Skeletal muscle tissue (tissue), 4 donors: ENCODE measurements around the gene ABCA3. TPM values are rescaled to one million over a fixed set of nuclear protein-coding genes. Genes with fewer than 3 reads are reported as not detected.
A peak's percentile ranks its signal among the peaks of the same experiment; 100 is the strongest.
"Not testable (repeated sequence)": the region's sequence is repeated elsewhere in the genome, so short reads cannot be mapped to it uniquely, and the experiment has no call there.

Source experiments
- H3K27ac ChIP-seq: one replicate; pipeline ENCODE4 v1.7.0; 2013; ENCODE audit warnings: mild to moderate bottlenecking, low read depth, low read length, inconsistent platforms
- H3K27me3 ChIP-seq, 3 donors: one replicate each; pipeline ENCODE4 v1.7.0; 2013; ENCODE audit warnings: low read length in 3 of 3; ENCODE audit not compliant: control insufficient read depth in 3 of 3, insufficient read depth in 3 of 3
- H3K36me3 ChIP-seq, 3 donors: one replicate each; pipeline ENCODE4 v1.7.0; 2013; ENCODE audit warnings: low read length in 3 of 3; ENCODE audit not compliant: control insufficient read depth in 3 of 3, insufficient read depth in 3 of 3
- H3K4me1 ChIP-seq, 3 donors: one replicate each; pipeline ENCODE4 v1.7.0; 2013; ENCODE audit warnings: low read length in 3 of 3, mild to moderate bottlenecking in 3 of 3; ENCODE audit not compliant: control insufficient read depth in 3 of 3, insufficient read depth in 3 of 3
- H3K4me3 ChIP-seq, 3 donors: one replicate each; pipeline ENCODE4 v1.7.0; 2013; ENCODE audit warnings: low read length in 3 of 3
- H3K9ac ChIP-seq, 3 donors: one replicate each; pipeline ENCODE4 v1.7.0; 2013; ENCODE audit warnings: low read length in 3 of 3, mild to moderate bottlenecking in 3 of 3, moderate library complexity in 2 of 3, low read depth in 1 of 3
- H3K9me3 ChIP-seq, 3 donors: one replicate each; pipeline ENCODE4 v1.7.0; 2013; ENCODE audit warnings: low read length in 3 of 3; ENCODE audit not compliant: control insufficient read depth in 3 of 3
- total RNA-seq: library from RNA; depleted of rRNA; stranded (reverse); fragments of >200 nt; gene quantifications from one replicate; pipeline ENCODE4 v1.2.3, GENCODE V29; 2014
- donor health status: Osteomylitis.

ABCA3 gene
- total RNA-seq, 1 donor from 2014 or later, result 8.4 TPM

DNA sequence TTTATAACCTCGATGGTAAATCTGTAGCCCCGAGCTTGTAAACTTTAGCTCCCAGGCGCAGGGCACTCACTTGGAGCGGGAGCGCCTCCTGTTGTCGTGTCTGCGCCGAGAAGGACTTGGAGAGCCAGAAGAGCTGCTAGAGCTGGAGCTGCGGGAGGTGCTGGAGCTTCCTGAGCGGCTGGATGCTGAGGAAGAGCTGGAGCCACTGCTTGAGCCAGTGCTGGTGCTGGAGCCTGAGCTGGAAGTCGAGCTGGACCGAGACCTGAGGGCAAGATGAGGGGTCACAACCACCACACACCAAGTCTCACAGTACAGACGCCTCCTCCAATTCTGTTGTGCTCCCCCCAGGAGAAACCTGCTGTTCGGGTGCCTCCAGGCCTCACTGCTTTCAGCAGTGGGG lies 77.5 kb downstream of the ABCA3 start:
- H3K9me3 ChIP-seq, H3K27me3 ChIP-seq, H3K4me3 ChIP-seq, H3K9ac ChIP-seq, H3K27ac ChIP-seq: not testable (repeated sequence)
- H3K36me3 ChIP-seq, result peaks cover 36 to 41% (median 38%) of the 10 kb centered on the region in 3 donors
- peaks cover 9 to 20% (median 11%) of the 10 kb centered on the region in 3 donors for H3K4me1 ChIP-seq

DNA sequence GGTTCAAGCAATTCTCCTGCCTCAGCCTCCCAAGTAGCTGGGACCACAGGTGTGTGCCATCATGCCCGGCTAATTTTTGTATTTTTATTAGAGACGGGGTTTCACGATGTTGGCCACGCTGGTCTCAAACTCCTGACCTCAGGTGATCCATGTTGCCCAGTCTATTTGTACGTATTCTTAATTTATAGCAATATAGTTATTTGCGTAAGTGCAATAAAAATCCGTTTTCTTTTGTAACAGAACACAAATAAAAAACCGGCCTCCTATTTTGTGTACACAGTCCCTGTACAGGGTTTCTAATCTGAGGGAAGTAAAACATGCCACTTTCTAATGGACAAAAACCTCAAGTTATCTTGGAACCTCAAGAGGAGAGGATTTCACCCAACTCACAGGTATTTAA lies 80.3 kb downstream of the ABCA3 start:
- Histone ChIP-seq H3K27ac (no peak overlapping the region), H3K9me3 (no peaks in the 10 kb centered on the region), H3K4me1 (peaks cover 0 to 6% (median 0%) of the 10 kb centered on the region in 3 donors), H3K4me3 (no peak overlapping the region), H3K27me3 (no peaks in the 10 kb centered on the region), H3K36me3 (peaks cover 63 to 67% (median 64%) of the 10 kb centered on the region in 3 donors), H3K9ac (no peak overlapping the region)

DNA sequence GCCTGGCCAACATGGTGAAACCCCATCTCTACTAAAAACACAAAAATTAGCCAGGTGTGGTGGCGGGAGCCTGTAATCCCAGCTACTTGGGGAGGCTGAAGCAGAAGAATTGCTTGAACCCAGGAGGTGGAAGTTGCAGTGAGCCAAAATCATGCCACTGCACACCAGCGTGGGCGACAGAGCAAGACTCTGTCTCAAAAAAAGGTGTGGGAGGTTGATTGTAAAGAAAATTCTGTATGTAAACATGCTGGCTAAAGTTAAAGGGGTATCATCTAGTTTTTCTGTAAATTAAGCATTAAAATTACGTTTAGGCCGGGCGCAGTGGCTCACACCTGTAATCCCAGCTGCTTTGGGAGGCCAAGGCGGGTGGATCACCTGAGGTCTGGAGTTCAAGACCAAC lies 82.0 kb downstream of the ABCA3 start:
- peaks cover 58 to 73% (median 68%) of the 10 kb centered on the region in 3 donors for H3K36me3 ChIP-seq
- not testable (repeated sequence) for H3K4me3 ChIP-seq, H3K27ac ChIP-seq, H3K4me1 ChIP-seq, H3K27me3 ChIP-seq, H3K9me3 ChIP-seq, H3K9ac ChIP-seq

DNA sequence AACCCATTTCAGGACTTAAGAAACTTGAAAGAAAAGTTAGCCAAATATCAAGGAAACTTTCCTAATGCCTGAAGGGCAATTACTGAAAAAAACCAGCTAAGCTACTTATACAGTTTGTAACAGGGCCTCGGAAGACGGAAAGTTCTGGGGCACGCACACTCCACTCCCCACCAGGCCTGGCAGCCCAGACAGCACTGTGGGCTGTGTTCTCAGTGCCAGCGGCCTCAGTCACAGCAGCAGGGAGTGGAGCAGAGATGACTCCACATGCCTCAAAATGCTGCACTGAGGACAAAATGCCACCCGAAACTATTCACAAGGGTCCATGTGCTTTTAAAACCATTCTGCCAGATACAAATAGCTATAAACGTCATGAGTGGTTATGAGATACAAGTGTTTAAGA lies 82.8 kb downstream of the ABCA3 start:
- H3K9ac ChIP-seq, result peak overlapping the region in 1 of 3 donors; percentile 10
- no peaks in the 10 kb centered on the region for H3K4me1 ChIP-seq
- H3K27ac ChIP-seq, result no peak overlapping the region
- no peaks in the 10 kb centered on the region for H3K27me3 ChIP-seq
- no peaks in the 10 kb centered on the region for H3K9me3 ChIP-seq
- H3K4me3 ChIP-seq, result no peak overlapping the region
- H3K36me3 ChIP-seq, result peaks cover 56 to 73% (median 65%) of the 10 kb centered on the region in 3 donors

DNA sequence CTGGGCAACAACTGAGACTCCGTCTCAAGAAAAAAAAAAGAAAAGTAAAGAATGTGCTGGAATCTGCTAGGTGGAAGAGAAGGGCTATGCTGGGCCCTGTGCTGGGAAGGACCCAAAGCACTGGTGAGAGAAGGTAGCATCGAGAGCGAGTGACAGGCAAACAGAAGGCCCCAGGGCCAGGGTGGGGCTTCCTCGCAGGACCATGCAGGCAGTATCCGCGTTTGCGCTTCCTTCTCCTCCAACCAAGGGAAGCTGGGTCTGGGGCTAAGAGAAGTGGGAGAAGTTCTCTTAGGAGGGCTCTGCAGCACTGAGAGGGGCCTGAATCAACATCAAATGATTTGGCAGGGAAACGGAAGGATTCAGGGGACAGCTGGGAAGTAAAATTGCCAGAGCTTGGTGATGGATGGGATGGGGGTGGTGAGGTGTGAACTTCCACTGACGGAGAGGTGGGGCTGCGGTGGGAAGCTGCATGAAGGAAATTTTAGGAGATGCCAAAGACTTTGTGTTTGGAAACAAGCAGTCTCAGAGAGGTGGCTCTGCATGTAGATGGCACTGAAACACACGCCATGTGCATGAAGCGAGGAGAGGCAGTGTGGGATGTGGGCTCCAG lies 83.9 kb downstream of the ABCA3 start:
- Histone ChIP-seq H3K4me1 (peaks cover 7 to 8% (median 7%) of the 10 kb centered on the region in 3 donors), H3K9me3 (no peaks in the 10 kb centered on the region), H3K9ac (no peak overlapping the region), H3K27me3 (no peaks in the 10 kb centered on the region), H3K36me3 (peaks cover 46 to 63% (median 56%) of the 10 kb centered on the region in 3 donors), H3K27ac (no peak overlapping the region), H3K4me3 (no peak overlapping the region)

DNA sequence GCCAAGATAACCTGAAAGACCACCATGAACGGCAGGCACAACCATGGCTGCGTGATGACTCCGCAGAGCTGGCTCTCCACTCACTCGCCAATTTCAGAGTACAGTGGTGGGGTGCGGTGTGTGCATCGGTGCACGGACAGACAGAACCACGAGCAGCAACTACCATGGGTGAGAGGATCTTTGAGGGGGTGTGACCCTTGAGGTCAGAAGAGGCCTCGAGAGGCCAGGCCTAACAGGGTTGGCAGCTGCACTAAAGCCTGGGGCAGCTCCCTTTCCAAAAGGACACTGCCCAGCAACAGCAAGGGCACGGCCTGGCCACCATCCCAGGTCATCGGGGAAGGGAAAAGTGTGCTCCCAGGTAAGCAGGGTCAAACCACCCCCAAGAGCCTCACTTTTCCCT lies 87.2 kb downstream of the ABCA3 start:
- Histone ChIP-seq H3K27ac (no peak overlapping the region), H3K9me3 (no peaks in the 10 kb centered on the region), H3K27me3 (no peaks in the 10 kb centered on the region), H3K9ac (no peak overlapping the region), H3K4me1 (peaks cover 12 to 16% (median 14%) of the 10 kb centered on the region in 3 donors), H3K4me3 (no peak overlapping the region), H3K36me3 (peaks cover 38 to 54% (median 45%) of the 10 kb centered on the region in 3 donors)

DNA sequence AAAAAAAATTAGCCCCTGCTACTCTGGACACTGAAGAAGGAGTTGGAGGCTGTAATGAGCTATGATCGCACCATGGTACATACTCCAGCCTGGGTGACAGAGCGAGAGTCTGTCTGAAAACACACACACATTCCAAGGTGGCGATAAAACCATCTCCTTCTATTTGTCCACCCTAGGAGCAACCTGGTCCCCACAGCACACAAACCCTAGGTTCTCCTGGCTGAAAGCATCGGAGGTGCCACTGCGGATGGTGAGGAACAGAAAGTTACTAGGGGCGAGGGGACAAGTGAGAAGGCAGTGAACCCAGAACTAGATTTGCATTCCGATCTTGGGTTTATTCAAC lies 87.8 kb downstream of the ABCA3 start:
- Histone ChIP-seq H3K9ac (no peak overlapping the region), H3K4me3 (no peak overlapping the region), H3K27ac (no peak overlapping the region), H3K27me3 (no peaks in the 10 kb centered on the region), H3K36me3 (peaks cover 37 to 49% (median 44%) of the 10 kb centered on the region in 3 donors), H3K9me3 (no peaks in the 10 kb centered on the region), H3K4me1 (peaks cover 12 to 16% (median 14%) of the 10 kb centered on the region in 3 donors)

DNA sequence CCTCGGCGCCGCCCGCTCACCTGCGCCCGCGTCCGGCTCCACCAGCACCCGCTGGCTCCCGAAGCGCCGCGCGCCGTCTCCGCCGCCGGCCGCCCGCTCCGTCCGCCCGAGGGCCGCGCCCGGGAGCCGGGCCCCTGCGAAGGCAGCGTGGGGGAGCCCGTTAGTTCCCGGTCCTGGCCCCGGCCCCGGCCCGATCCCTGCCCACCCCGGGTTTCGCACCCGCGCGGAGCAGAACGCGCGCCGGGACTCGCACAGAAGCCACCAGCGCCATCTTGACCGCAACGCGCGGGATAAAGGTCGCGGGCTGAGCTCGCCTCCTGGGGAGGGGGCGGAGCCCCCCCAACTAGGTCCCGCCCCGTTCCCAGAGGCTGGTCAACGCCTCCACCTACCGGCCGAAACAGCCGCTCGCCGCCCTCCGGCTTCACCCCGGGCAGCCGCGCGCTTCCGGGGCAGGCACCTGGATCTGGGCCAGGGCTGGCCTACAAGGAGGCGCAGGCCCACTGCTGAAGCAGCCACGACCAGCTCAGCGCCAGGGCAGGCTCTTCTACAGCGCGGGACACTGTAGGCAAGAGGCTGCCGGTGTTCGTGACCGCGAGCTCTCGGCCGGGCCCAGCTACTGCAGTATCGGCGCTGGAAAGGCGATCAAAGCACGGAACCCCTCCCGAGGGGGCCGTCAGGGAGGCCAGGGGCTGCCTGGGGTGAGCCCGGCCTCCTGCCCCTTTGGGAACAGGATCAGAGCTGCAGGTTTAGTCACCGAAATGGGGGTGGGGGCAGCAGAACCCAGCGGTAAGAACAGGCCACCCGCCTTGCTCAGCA lies 89.0 kb downstream of the ABCA3 start, which contains the start of gene ECI1:
Gene ECI1, minus strand, starts transcription at position 292 of the 816 bp plus-strand sequence. Its CDS starts 21 bp downstream, at position 271.
- H3K27me3 ChIP-seq, result no peaks in the 10 kb centered on the region
- peak within 1 kb of the TSS; percentile 77 to 80 (median 79) for H3K4me3 ChIP-seq
- peak within 1 kb of the TSS; percentile 84 to 92 (median 86) for H3K9ac ChIP-seq
- H3K36me3 ChIP-seq, result peaks cover 28 to 40% (median 34%) of the 10 kb centered on the region in 3 donors
- H3K9me3 ChIP-seq, result no peaks in the 10 kb centered on the region
- H3K4me1 ChIP-seq, result peaks cover 12 to 16% (median 14%) of the 10 kb centered on the region in 3 donors
- H3K27ac ChIP-seq, result peak within 1 kb of the TSS; percentile 78

DNA sequence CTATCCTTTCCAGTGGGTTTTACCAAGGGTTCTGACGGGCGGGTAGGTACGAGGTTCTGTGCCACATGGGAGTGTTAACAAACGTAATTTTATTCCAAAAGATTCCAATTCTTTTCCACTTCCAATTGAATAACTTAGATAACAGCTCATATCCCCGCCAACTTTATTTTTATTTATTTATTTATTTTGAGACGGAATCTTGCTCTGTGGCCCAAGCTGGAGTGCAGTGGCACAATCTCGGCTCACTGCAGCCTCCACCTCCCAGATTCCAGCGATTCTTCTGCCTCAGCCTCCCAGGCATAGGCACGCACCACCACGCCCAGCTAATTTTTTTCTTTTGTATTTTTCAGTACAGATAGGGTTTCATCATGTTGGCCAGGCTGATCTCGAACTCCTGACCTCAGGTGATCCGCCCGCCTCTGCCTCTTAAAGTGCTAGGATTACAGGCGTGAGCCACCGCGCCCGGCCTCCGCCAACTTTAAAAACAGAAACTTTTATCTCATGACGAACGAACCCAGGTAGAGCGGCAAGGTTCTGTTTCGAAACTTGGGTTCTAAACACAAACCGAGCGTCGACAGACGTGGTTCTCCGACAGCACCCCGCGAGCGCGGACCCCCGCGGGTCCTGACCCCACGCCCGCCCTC lies 89.8 kb downstream of the ABCA3 start:
- no peaks in the 10 kb centered on the region for H3K9me3 ChIP-seq
- H3K36me3 ChIP-seq, result peaks cover 28 to 41% (median 34%) of the 10 kb centered on the region in 3 donors
- peak overlapping the region; percentile 77 to 80 (median 79) for H3K4me3 ChIP-seq
- no peaks in the 10 kb centered on the region for H3K27me3 ChIP-seq
- peak overlapping the region; percentile 80 to 92 (median 84) for H3K9ac ChIP-seq
- peaks cover 12 to 16% (median 14%) of the 10 kb centered on the region in 3 donors for H3K4me1 ChIP-seq
- peak overlapping the region; percentile 78 for H3K27ac ChIP-seq
